SH-SY5Y (cell line): ENCODE results near the gene DMBT1.

ENCODE experiments used
- GATA2 ChIP-seq: IDR thresholded peaks from 2 replicates; pipeline ENCODE4 v1.6.1; 2011; ENCODE audit warnings: mild to moderate bottlenecking, low read depth, low read length
- GATA3 ChIP-seq: IDR thresholded peaks from 2 replicates; pipeline ENCODE4 v1.6.1; 2011; ENCODE audit warnings: low read depth, mild to moderate bottlenecking, low read length, moderate library complexity

Gene DMBT1

GRCh38 chr10:122557516-122557915, 3.0 kb upstream of the DMBT1 start:
- TF ChIP-seq GATA3 (no peak), GATA2 (no peak)

DNA sequence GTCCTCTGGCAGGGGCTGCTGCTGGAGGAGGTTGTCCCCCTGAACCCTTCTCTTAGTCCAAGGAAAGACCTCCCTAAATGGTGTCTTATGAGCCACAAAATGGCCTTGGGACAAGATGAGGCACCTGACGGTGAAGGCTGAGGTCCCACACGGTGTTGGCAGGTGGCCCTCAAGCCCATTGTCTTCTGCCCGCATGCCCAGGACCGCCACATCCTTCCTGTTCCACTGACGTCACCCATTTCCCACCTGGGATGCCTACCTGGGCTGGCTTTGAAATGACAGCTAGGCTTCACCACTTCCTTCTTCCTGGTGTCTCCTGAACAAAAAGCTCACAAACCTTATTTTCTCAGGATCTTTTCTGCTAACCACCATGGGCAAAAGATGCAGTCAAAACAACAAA, 2.1 kb upstream of the DMBT1 start:
- TF ChIP-seq GATA2 (no peak), GATA3 (no peak)

DNA sequence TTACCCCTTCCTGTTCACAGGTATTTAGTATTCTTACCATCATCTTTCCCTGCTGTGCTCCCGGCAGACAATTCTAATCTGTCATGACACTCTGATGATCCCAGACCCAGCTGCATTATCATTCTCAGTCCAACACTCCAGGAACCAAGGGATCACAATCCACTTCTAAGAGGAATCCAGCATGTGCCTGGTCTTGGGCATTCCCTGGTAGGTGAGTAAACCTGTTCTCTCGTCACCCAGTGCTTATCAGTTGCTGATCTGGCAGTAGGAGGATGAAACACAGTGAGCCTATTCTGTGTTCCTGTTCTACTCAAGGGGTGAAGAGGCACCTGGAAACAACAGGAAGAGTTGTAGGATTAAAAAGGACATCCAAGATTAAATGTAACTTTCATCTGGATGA, 1.3 kb upstream of the DMBT1 start:
- TF ChIP-seq GATA3 (no peak), GATA2 (peak; percentile 38; the same call in 1 of the 2 replicates)

DNA sequence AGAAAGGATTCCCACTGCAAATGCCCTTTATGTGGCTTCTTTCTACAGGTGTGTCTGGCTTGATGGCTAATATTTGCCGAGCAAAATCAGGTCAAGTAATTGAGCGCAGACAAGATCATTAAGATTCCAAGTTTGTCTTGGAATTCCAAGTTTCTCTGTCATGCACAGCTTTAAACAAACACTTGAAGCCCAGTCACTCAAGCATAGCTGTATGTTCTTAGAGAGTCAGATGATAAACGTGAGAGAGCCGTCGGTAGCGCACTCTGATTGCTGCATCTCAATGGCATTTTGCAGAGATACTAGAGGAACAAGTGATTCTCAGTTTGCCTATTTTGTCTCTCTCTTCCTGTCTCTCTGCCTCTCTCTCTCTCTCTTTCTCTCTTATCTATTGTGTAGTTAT, 658 bp downstream of the DMBT1 start:
- no peak for TF ChIP-seq GATA2
- TF ChIP-seq GATA3, result no peak

- TF ChIP-seq GATA3 (no peak), GATA2 (no peak)
These were observed 1.2 kb downstream of the DMBT1 start for GRCh38 chr10:122561792-122562191.

- TF ChIP-seq GATA2 (no peak), GATA3 (no peak)
These were observed 4.4 kb downstream of the DMBT1 start for GRCh38 chr10:122564980-122565379.

DNA sequence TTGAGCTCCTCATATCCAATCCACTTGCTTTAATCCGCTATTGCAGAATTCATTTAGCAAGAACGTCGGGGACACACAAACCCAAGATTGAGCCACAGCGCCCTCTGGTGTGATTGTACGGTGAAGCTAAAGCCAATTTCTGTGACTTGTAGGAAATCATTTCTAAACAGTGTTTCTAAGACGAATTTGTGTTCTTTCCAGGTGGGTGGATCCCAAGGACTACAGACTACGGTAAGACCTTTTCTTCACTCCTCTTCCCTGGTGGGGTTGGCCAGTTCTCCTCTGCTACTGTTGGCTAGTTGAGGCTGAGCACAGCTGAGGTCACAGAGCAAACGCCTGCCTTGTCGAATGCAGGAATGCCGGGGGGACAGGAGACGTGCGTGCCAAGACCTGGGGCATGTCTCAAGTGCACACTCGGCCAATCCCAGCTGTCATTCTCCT, 5.2 kb downstream of the DMBT1 start:
- no peak for TF ChIP-seq GATA3

- TF ChIP-seq GATA2, result no peak
- TF ChIP-seq GATA3, result no peak
These were observed 6.1 kb downstream of the DMBT1 start for GRCh38 chr10:122566632-122567031.

GRCh38 chr10:122567056-122567660, 6.6 kb downstream of the DMBT1 start:
- TF ChIP-seq GATA3 (no peak), GATA2 (no peak)

DNA sequence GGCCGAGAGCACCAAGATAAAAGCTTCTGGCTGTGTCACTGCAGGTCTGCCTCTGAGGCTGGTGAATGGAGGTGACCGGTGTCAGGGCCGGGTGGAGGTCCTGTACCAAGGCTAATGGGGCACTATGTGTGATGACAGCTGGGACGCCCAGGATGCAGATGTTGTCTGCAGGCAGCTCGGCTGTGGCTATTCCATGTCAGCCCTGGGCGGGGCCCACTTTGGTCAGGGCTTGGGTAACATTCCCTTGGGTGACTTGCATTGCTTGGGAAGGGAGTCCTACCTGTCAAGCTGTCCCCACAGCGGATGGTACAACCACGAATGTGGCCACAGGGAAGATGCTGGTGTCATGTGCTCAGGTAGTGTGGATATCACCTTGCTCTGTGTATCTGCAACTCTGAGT, 8.0 kb downstream of the DMBT1 start:
- TF ChIP-seq GATA3, result no peak
- no peak for TF ChIP-seq GATA2

GRCh38 chr10:122570920-122571319, 10.4 kb downstream of the DMBT1 start:
- no peak for TF ChIP-seq GATA3
- no peak for TF ChIP-seq GATA2

DNA sequence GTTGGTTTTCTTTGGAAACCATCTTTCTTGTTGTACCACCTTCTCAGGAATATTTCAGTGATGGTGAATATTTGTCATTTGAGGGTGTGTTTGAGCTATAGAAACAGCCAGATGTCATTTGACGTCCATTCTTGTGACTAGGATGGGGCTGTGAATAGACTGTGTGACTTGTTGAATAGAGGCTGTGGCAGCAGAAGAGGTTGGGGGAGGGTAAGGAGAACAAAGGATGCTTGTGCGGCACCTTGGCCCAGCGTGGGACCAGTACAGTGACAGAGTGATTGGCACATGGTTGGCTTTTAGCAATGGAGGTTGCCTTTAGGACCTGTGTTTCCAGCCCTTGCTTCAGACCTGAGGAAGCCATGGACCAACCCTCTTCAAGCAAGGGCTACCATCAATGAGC, 11.3 kb downstream of the DMBT1 start:
- TF ChIP-seq GATA2 (no peak), GATA3 (no peak)

DNA sequence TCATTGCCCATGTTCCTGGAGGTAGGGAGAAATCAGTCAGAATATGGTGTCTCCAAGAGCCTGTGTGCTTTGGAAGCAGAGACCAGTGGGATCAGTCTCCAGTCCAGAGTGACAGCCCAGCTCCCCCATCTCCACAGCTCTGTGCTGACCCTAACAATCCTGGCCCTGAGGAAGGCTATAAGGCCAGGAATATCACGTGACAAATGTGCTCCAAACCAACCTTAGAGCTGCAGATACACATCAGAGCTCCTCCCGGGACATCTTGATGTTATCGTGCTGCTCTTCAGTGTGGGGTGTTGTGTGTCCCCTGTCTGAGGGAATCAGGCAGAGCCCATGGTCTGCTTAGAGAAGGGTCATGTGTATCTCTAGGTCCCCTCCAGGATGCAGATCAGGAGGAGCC, 15.2 kb downstream of the DMBT1 start:
- TF ChIP-seq GATA2 (no peak), GATA3 (no peak)

GRCh38 chr10:122576291-122576690, 15.7 kb downstream of the DMBT1 start:
- TF ChIP-seq GATA3 (no peak), GATA2 (no peak)

DNA sequence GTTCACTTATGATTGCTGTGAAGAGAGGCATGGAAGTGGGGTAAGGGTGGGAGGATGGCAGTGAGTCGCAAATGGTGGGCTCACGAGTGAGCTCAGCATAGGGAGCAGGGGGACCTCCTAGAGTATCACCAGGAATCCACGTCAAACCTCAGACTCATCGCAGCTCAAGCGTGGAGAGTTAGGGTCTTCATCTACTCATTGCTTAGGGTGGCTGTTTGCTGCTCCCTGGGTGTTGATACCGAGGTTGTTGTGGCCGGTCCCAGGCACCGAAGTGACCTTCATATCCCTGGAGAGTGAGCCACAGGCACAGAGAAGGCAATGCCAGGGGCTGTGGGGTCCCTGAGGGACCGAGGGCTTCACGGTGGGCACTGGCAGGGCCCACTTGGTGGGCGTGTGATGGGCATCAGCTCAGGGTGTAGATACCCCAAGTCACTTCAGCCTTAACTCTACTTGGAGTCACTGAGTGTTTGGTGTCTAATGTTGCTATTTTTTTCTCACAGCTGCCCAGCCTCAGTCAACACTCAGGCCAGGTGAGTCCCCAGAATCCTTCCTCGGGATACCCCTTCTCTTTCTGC, 16.8 kb downstream of the DMBT1 start:
- no peak for TF ChIP-seq GATA3
- TF ChIP-seq GATA2, result no peak

DNA sequence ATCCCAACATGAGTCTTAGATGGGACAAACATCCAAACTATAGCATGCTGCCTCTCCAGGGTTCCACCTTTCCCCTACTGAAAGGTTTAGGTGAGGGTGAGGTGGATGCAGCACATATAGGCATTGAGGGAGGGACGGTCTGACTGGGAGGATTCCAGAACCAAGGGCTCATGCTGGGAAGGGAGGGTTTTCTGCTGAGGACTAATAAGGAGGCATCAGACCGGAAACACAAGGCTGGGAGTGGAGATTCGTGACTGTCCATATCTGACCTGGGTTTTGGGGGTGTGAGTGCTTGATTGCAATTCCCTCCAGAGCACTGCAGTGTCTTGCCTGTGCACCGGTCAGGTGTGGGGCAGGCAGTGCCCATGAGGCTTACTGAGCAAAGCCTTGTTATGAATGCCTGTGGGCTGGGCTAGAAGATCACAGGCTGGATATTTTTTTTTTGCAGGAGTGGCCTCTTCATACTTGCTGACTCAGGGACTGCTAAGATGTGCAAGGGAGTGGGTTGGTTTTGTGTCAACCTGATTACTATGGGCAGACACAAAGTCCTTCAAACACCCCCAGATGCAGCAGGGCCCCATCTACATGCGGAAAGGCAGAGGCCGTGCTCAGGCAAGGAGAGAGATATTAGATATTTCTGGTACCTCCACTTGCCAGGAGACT, 26.7 kb downstream of the DMBT1 start:
- TF ChIP-seq GATA2 (no peak), GATA3 (no peak)
